ENCODE measurements around the gene NLGN2. TPM values are rescaled to one million over a fixed set of nuclear protein-coding genes. Genes with fewer than 3 reads are reported as not detected.

Gene NLGN2
- total RNA-seq, 1 donor from 2014 or later, result 8.2 TPM

GRCh38 chr17:7435676-7436555 is 28.3 kb downstream of the NLGN2 start:
- FAIRE-seq (no peak), DNase-seq (ENCODE audit: low spot score in 2 of 2) (no peak)

GRCh38 chr17:7436556-7437368 is 29.1 kb downstream of the NLGN2 start:
- peak; percentile 87 to 88 for DNase-seq (ENCODE audit: low spot score in 2 of 2)
- FAIRE-seq, result no peak

GRCh38 chr17:7437369-7437863 is 29.8 kb downstream of the NLGN2 start:
- no peak for FAIRE-seq
- no peak for DNase-seq (ENCODE audit: low spot score in 2 of 2)

- DNase-seq (ENCODE audit: low spot score in 2 of 2) (peak; percentile 59 to 63), FAIRE-seq (no peak)
Measured at GRCh38 chr17:7437950-7438614, 30.4 kb downstream of the NLGN2 start.

- FAIRE-seq, result no peak
- no peak for DNase-seq (ENCODE audit: low spot score in 2 of 2)
Measured at GRCh38 chr17:7438656-7439460, 31.2 kb downstream of the NLGN2 start.

GRCh38 chr17:7439462-7440112 is 31.9 kb downstream of the NLGN2 start, which contains the start of gene FGF11:
Gene FGF11 (plus strand): TSS chr17:7439512. CDS start chr17:7439621, 109 bp downstream.
- no peak for FAIRE-seq
- no peak for DNase-seq (ENCODE audit: low spot score in 2 of 2)

GRCh38 chr17:7440113-7440833 is 32.6 kb downstream of the NLGN2 start:
- DNase-seq (ENCODE audit: low spot score in 2 of 2) (no peak), FAIRE-seq (no peak)

GRCh38 chr17:7440834-7441195 is 33.2 kb downstream of the NLGN2 start:
- no peak for FAIRE-seq
- no peak for DNase-seq (ENCODE audit: low spot score in 2 of 2)

- DNase-seq (ENCODE audit: low spot score in 2 of 2) (no peak), FAIRE-seq (no peak)
Measured at GRCh38 chr17:7441266-7441665, 33.6 kb downstream of the NLGN2 start.

GRCh38 chr17:7442142-7442541 is 34.5 kb downstream of the NLGN2 start:
- DNase-seq (ENCODE audit: low spot score in 2 of 2) (no peak), FAIRE-seq (no peak)

GRCh38 chr17:7443499-7444485 is 36.1 kb downstream of the NLGN2 start:
- no peak for FAIRE-seq
- DNase-seq (ENCODE audit: low spot score in 2 of 2), result no peak

GRCh38 chr17:7444682-7445618 is 37.3 kb downstream of the NLGN2 start, which contains the start of gene CHRNB1:
Gene CHRNB1 (plus strand): TSS chr17:7445061. CDS start chr17:7445128, 67 bp downstream.
- peak; percentile 81 to 85 for DNase-seq (ENCODE audit: low spot score in 2 of 2)
- no peak for FAIRE-seq

GRCh38 chr17:7445619-7445968 is 37.9 kb downstream of the NLGN2 start:
- FAIRE-seq, result no peak
- DNase-seq (ENCODE audit: low spot score in 2 of 2), result no peak

- no peak for DNase-seq (ENCODE audit: low spot score in 2 of 2)
- no peak for FAIRE-seq
Measured at GRCh38 chr17:7448461-7448860, 40.8 kb downstream of the NLGN2 start.

GRCh38 chr17:7459961-7460545 is 52.4 kb downstream of the NLGN2 start:
- no peak for FAIRE-seq

More at GRCh38 chr17:7459961-7460545, 52.4 kb downstream of the NLGN2 start:
- no peak for DNase-seq (ENCODE audit: low spot score in 2 of 2)
